HG03025 (cell line): ENCODE data around the gene PTX4.
"Not testable (repeated sequence)": the region's sequence is repeated elsewhere in the genome, so short reads cannot be mapped to it uniquely, and the experiment has no call there.

Source experiments
- ATAC-seq: cut with Tn5 transposase; IDR thresholded peaks from one replicate; pipeline ENCODE4 v1.9.1; 2021; ENCODE audit warnings: mild to moderate bottlenecking, moderate library complexity; ENCODE audit not compliant: unreplicated experiment, low FRiP score

PTX4 gene

GRCh38 chr16:1486551-1487390 is 2.0 kb downstream of the PTX4 start:
- no peak for ATAC-seq

- no peak for ATAC-seq
These were observed 2.8 kb downstream of the PTX4 start for GRCh38 chr16:1485847-1486496.

- ATAC-seq: no peak
These were observed 6.6 kb downstream of the PTX4 start for GRCh38 chr16:1481906-1482835.

GRCh38 chr16:1478937-1479336 is 9.8 kb downstream of the PTX4 start:
- ATAC-seq: not testable (repeated sequence)

- no peak for ATAC-seq
These were observed 11.7 kb downstream of the PTX4 start for GRCh38 chr16:1477033-1477432.

GRCh38 chr16:1475552-1476114 is 13.1 kb downstream of the PTX4 start:
- ATAC-seq: no peak

GRCh38 chr16:1474796-1475551 is 13.8 kb downstream of the PTX4 start, which contains the start of gene CLCN7:
CLCN7 (minus strand) TSS chr16:1475028; CDS start chr16:1474974, 54 bp downstream.
- ATAC-seq: peak; percentile 68

- peak; percentile 8 for ATAC-seq
These were observed 14.5 kb downstream of the PTX4 start for GRCh38 chr16:1474082-1474795.

GRCh38 chr16:1472974-1473373 is 15.8 kb downstream of the PTX4 start:
- no peak for ATAC-seq

- no peak for ATAC-seq
These were observed 17.1 kb downstream of the PTX4 start for GRCh38 chr16:1471569-1472194.

- ATAC-seq: no peak
These were observed 18.1 kb downstream of the PTX4 start for GRCh38 chr16:1470481-1471251.

GRCh38 chr16:1469693-1470201 is 19.0 kb downstream of the PTX4 start:
- no peak for ATAC-seq

- not testable (repeated sequence) for ATAC-seq
These were observed 19.6 kb downstream of the PTX4 start for GRCh38 chr16:1469141-1469540.

- no peak for ATAC-seq
These were observed 20.3 kb downstream of the PTX4 start for GRCh38 chr16:1468426-1468810.

GRCh38 chr16:1466968-1467521 is 21.7 kb downstream of the PTX4 start:
- no peak for ATAC-seq

GRCh38 chr16:1466054-1466453 is 22.7 kb downstream of the PTX4 start:
- ATAC-seq: no peak

GRCh38 chr16:1465567-1465915 is 23.2 kb downstream of the PTX4 start:
- no peak for ATAC-seq
